GM13977 (cell line): ENCODE data around the gene HDAC1.

ENCODE experiments used
- DNase-seq: peaks from one replicate; pipeline ENCODE4 v3.0.0; 2012; ENCODE audit warnings: low spot score
- CTCF ChIP-seq: IDR thresholded peaks from 2 replicates; pipeline ENCODE4 v1.5.1; 2012; ENCODE audit warnings: mild to moderate bottlenecking, control low read depth; ENCODE audit not compliant: insufficient read depth; ENCODE audit errors: extremely low read depth, missing control alignments
- in situ Hi-C: fragments of 300-500 bp; cut with MboI; formaldehyde crosslinking; loops from one replicate; pipeline ENCODE4 v1.12.0; 2022; ENCODE audit warnings: low sequenced_read_pairs, low pct_unique_long_range_greater_than_20kb, mixed read lengths, inconsistent platforms; ENCODE audit not compliant: unreplicated experiment

The HDAC1 gene

GRCh38 chr1:32311709-32312393 lies 20.0 kb downstream of the HDAC1 start:
- DNase-seq: no peak
- in situ Hi-C loops: loop anchor here (10.0 kb wide), 2 partner anchors 63 to 97 kb away; no protein-coding TSS in a partner anchor
- no peak for TF ChIP-seq CTCF

GRCh38 chr1:32316903-32317277 lies 25.0 kb downstream of the HDAC1 start:
- no peak for DNase-seq
- in situ Hi-C loops: loop anchor here (10.0 kb wide), 2 partner anchors 58 to 102 kb away; no protein-coding TSS in a partner anchor
- no peak for TF ChIP-seq CTCF

GRCh38 chr1:32318127-32318869 lies 26.4 kb downstream of the HDAC1 start:
- in situ Hi-C loops: loop anchor here (10.0 kb wide), 2 partner anchors 57 to 103 kb away; no protein-coding TSS in a partner anchor
- TF ChIP-seq CTCF: no peak
- DNase-seq: no peak

GRCh38 chr1:32321712-32322291 lies 29.9 kb downstream of the HDAC1 start:
- TF ChIP-seq CTCF: no peak

GRCh38 chr1:32327204-32327603 lies 35.3 kb downstream of the HDAC1 start:
- TF ChIP-seq CTCF: no peak
- DNase-seq: no peak
- in situ Hi-C loops: no loop called here

More at GRCh38 chr1:32321712-32322291, 29.9 kb downstream of the HDAC1 start:
- DNase-seq: no peak
- in situ Hi-C loops: no loop called here

GRCh38 chr1:32329931-32330466 lies 38.1 kb downstream of the HDAC1 start:
- TF ChIP-seq CTCF: no peak
- no peak for DNase-seq
- in situ Hi-C loops: no loop called here
